Measurements from ENCODE around the gene NRG3. TPM values are rescaled to one million over a fixed set of nuclear protein-coding genes. Genes with fewer than 3 reads are reported as not detected.

The NRG3 gene
- total RNA-seq, 4 donors from 2014 or later, result under 0.01 to 0.65 (median 0.17) TPM

GRCh38 chr10:83007510-83007909 lies 1132.5 kb downstream of the NRG3 start:
- no peak for TF ChIP-seq EP300 (IDR thresholded peaks at IDR 0.05)
- no peak for TF ChIP-seq POLR2AphosphoS5 (IDR thresholded peaks at IDR 0.05)
- TF ChIP-seq CTCF (IDR thresholded peaks at IDR 0.05), result no peak
- TF ChIP-seq POLR2A (IDR thresholded peaks at IDR 0.05; ENCODE audit: low read depth), result no peak
- no peaks in the 10 kb centered on the region for H3K4me1 ChIP-seq
- H3K4me3 ChIP-seq, result no peak overlapping the region
- 89% methylated on average over 3 of the region's 3 CpGs for WGBS
- H3K27me3 ChIP-seq, result no peaks in the 10 kb centered on the region
- H3K9me3 ChIP-seq, result no peaks in the 10 kb centered on the region
- H3K36me3 ChIP-seq, result no peaks in the 10 kb centered on the region
- DNase-seq (ENCODE audit: extremely low spot score), result no peak
- intact Hi-C loops (cut with DNase I), result no loop called here
- no peak overlapping the region for H3K27ac ChIP-seq (replicated peaks in 1 of 4)

GRCh38 chr10:83012866-83013265 lies 1137.9 kb downstream of the NRG3 start:
- no peak for DNase-seq (ENCODE audit: extremely low spot score)
- intact Hi-C loops (cut with DNase I), result no loop called here
- Histone ChIP-seq H3K4me3 (no peak overlapping the region), H3K4me1 (no peaks in the 10 kb centered on the region), H3K27ac (replicated peaks in 1 of 4) (no peak overlapping the region), H3K9me3 (no peaks in the 10 kb centered on the region), H3K36me3 (no peaks in the 10 kb centered on the region), H3K27me3 (no peaks in the 10 kb centered on the region)
- 50% methylated on average over 1 of the region's 3 CpGs for WGBS
- TF ChIP-seq EP300 (IDR thresholded peaks at IDR 0.05) (no peak), POLR2AphosphoS5 (IDR thresholded peaks at IDR 0.05) (no peak), CTCF (IDR thresholded peaks at IDR 0.05) (no peak), POLR2A (IDR thresholded peaks at IDR 0.05; ENCODE audit: low read depth) (no peak)

GRCh38 chr10:83017076-83017867 lies 1142.3 kb downstream of the NRG3 start:
- H3K36me3 ChIP-seq, result no peaks in the 10 kb centered on the region
- WGBS, result 77% methylated on average over 2 of the region's 2 CpGs

GRCh38 chr10:83023662-83024061 lies 1148.7 kb downstream of the NRG3 start:
- Histone ChIP-seq H3K9me3 (no peaks in the 10 kb centered on the region), H3K36me3 (no peaks in the 10 kb centered on the region), H3K27me3 (no peaks in the 10 kb centered on the region), H3K27ac (replicated peaks in 1 of 4) (no peak overlapping the region), H3K4me3 (no peak overlapping the region), H3K4me1 (no peaks in the 10 kb centered on the region)
- 44% methylated on average over 2 of the region's 2 CpGs for WGBS
- TF ChIP-seq POLR2AphosphoS5 (IDR thresholded peaks at IDR 0.05) (no peak), POLR2A (IDR thresholded peaks at IDR 0.05; ENCODE audit: low read depth) (no peak), CTCF (IDR thresholded peaks at IDR 0.05) (no peak), EP300 (IDR thresholded peaks at IDR 0.05) (no peak)
- no peak for DNase-seq (ENCODE audit: extremely low spot score)
- intact Hi-C loops (cut with DNase I), result no loop called here

More at GRCh38 chr10:83017076-83017867, 1142.3 kb downstream of the NRG3 start:
- H3K27ac ChIP-seq (replicated peaks in 1 of 4), result no peak overlapping the region
- no peaks in the 10 kb centered on the region for H3K9me3 ChIP-seq
- TF ChIP-seq POLR2AphosphoS5 (IDR thresholded peaks at IDR 0.05) (no peak), EP300 (IDR thresholded peaks at IDR 0.05) (no peak), CTCF (IDR thresholded peaks at IDR 0.05) (no peak), POLR2A (IDR thresholded peaks at IDR 0.05; ENCODE audit: low read depth) (no peak)
- H3K4me3 ChIP-seq, result no peak overlapping the region
- no peaks in the 10 kb centered on the region for H3K27me3 ChIP-seq
- no peak for DNase-seq (ENCODE audit: extremely low spot score)
- no peaks in the 10 kb centered on the region for H3K4me1 ChIP-seq
- intact Hi-C loops (cut with DNase I), result no loop called here

Small RNAs within 50 kb of the gene (small RNA-seq; reads per million reads assigned to genes)
- 0 reads per million in 3 donors for gene RNU6-441P

Measured in esophagus muscularis mucosa (tissue), 4 donors.